KMS-11 (cell line): ENCODE results near the gene BMP6.
"Not testable (repeated sequence)": the region's sequence is repeated elsewhere in the genome, so short reads cannot be mapped to it uniquely, and the experiment has no call there.

Source experiments
- H2AFZ ChIP-seq: fragments of 200-600 bp; sonication (generic); 2 replicates; pipeline ENCODE4 v1.6.1; 2016; ENCODE audit warnings: antibody characterized with exemption, mixed run types, low read depth
- H3K27ac ChIP-seq: fragments of 200-600 bp; sonication (generic); 2 replicates; pipeline ENCODE4 v1.6.1; 2016; ENCODE audit warnings: mild to moderate bottlenecking, mixed run types
- H3K27me3 ChIP-seq: fragments of 200-600 bp; sonication (generic); 2 replicates; pipeline ENCODE4 v1.6.1; 2017; ENCODE audit warnings: mild to moderate bottlenecking, low read depth, mixed run types, moderate library complexity; ENCODE audit not compliant: insufficient read depth
- H3K36me3 ChIP-seq: fragments of 200-600 bp; sonication (generic); 2 replicates; pipeline ENCODE4 v1.6.1; 2017; ENCODE audit warnings: mild to moderate bottlenecking, mixed run types; ENCODE audit not compliant: insufficient read depth
- H3K4me1 ChIP-seq: fragments of 200-600 bp; sonication (generic); 2 replicates; pipeline ENCODE4 v1.6.1; 2016; ENCODE audit warnings: mild to moderate bottlenecking, low read depth, mixed run types; ENCODE audit not compliant: poor library complexity, severe bottlenecking
- H3K4me2 ChIP-seq: fragments of 200-600 bp; sonication (generic); 2 replicates; pipeline ENCODE4 v1.7.0; 2016; ENCODE audit warnings: mild to moderate bottlenecking, mixed run types
- H3K4me3 ChIP-seq: fragments of 200-600 bp; sonication (generic); IDR thresholded peaks from 2 replicates; pipeline ENCODE4 v1.6.1; 2017; ENCODE audit warnings: low read depth, low read length, mixed read lengths; ENCODE audit not compliant: insufficient read depth
- H3K79me2 ChIP-seq: fragments of 200-600 bp; sonication (generic); 2 replicates; pipeline ENCODE4 v1.6.1; 2016; ENCODE audit warnings: low read depth, mixed run types; ENCODE audit not compliant: insufficient read depth
- H3K9ac ChIP-seq: fragments of 200-600 bp; sonication (generic); 2 replicates; pipeline ENCODE4 v1.6.1; 2016; ENCODE audit warnings: mild to moderate bottlenecking, mixed run types
- H4K20me1 ChIP-seq: fragments of 200-600 bp; sonication (generic); 2 replicates; pipeline ENCODE4 v1.6.1; 2016; ENCODE audit warnings: mild to moderate bottlenecking, mixed run types; ENCODE audit not compliant: insufficient read depth
- TF ChIP-seq, protein P1 (sequence below): fragments of 200-600 bp; sonication (generic); conservative IDR thresholded peaks from 2 replicates; pipeline ENCODE4 v1.6.1; 2017; ENCODE audit warnings: low read depth, mild to moderate bottlenecking, antibody characterized with exemption, low read length, moderate library complexity, mixed read lengths

BMP6 gene

DNA sequence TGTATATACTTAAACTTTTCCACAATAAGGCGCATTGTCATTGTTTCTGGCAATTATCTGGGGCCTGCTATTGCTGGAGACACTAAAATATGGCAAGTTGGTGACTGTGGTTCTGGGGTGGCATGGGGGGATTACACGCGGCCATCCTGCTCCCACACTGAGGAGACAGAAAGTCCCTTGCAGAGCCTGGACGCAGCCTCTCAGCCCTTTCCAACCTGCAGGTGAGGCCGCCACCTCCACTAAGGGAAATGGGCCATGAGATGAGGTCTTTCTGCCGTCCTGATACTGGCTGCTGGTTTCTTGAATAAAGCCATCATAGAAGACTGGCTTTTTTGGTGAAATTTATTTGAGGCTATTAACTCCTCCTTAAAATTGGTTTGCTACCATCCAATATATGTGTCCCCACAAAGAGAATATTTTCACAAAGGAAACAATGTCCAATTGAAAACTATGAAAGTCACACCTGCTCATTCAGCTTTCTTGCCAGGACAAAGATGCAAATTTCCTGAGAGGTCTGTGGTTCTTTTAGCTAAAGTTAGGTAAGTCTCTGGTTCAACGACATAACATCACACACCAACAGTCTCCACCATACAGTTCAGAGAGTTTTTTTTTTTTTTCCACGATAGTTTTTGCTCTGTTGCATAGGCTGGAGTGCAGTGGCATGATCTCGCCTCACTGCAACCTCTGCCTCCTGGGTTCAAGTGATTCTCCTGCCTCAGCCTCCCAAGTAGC, 171.7 kb downstream of the BMP6 start:
- Histone ChIP-seq H3K9ac (peak overlapping the region; percentile 95; the same call in 1 of the 2 replicates), H3K27ac (peak overlapping the region; percentile 91), H3K79me2 (peaks cover 98% of the 10 kb centered on the region), H2AFZ (no peak overlapping the region), H3K4me2 (peak overlapping the region; percentile 81), H4K20me1 (peaks cover 4% of the 10 kb centered on the region; the same call in 1 of the 2 replicates), H3K27me3 (no peaks in the 10 kb centered on the region), H3K4me1 (peaks cover 100% of the 10 kb centered on the region), H3K4me3 (no peak overlapping the region), H3K36me3 (peaks cover 60% of the 10 kb centered on the region)
- TF ChIP-seq, protein P1, sequence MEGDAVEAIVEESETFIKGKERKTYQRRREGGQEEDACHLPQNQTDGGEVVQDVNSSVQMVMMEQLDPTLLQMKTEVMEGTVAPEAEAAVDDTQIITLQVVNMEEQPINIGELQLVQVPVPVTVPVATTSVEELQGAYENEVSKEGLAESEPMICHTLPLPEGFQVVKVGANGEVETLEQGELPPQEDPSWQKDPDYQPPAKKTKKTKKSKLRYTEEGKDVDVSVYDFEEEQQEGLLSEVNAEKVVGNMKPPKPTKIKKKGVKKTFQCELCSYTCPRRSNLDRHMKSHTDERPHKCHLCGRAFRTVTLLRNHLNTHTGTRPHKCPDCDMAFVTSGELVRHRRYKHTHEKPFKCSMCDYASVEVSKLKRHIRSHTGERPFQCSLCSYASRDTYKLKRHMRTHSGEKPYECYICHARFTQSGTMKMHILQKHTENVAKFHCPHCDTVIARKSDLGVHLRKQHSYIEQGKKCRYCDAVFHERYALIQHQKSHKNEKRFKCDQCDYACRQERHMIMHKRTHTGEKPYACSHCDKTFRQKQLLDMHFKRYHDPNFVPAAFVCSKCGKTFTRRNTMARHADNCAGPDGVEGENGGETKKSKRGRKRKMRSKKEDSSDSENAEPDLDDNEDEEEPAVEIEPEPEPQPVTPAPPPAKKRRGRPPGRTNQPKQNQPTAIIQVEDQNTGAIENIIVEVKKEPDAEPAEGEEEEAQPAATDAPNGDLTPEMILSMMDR = no peak

DNA sequence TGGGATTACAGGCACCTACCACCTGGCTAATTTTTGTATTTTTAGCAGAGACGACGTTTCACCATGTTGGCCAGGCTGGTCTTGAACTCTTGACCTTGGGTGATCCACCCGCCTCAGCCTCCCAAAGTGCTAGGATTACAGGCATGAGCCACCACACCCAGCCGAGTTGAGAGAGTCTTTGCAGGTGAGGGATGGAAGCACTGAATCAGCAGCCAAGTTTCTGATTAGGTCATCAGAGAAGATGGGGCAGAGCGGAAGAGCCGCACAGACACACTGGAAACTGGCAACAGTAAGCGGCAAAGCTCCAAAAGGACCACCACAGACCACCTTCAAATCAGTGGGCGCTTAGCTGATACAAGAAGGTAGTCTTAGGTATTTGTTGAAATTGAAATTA, 172.3 kb downstream of the BMP6 start:
- peak overlapping the region; percentile 95 for H3K9ac ChIP-seq
- peaks cover 60% of the 10 kb centered on the region for H3K36me3 ChIP-seq
- peaks cover 98% of the 10 kb centered on the region for H3K79me2 ChIP-seq
- H3K4me3 ChIP-seq, H3K27me3 ChIP-seq, H4K20me1 ChIP-seq, H2AFZ ChIP-seq: not testable (repeated sequence)
- peak overlapping the region; percentile 91 for H3K27ac ChIP-seq
- peak overlapping the region; percentile 81 for H3K4me2 ChIP-seq
- H3K4me1 ChIP-seq = peaks cover 100% of the 10 kb centered on the region

DNA sequence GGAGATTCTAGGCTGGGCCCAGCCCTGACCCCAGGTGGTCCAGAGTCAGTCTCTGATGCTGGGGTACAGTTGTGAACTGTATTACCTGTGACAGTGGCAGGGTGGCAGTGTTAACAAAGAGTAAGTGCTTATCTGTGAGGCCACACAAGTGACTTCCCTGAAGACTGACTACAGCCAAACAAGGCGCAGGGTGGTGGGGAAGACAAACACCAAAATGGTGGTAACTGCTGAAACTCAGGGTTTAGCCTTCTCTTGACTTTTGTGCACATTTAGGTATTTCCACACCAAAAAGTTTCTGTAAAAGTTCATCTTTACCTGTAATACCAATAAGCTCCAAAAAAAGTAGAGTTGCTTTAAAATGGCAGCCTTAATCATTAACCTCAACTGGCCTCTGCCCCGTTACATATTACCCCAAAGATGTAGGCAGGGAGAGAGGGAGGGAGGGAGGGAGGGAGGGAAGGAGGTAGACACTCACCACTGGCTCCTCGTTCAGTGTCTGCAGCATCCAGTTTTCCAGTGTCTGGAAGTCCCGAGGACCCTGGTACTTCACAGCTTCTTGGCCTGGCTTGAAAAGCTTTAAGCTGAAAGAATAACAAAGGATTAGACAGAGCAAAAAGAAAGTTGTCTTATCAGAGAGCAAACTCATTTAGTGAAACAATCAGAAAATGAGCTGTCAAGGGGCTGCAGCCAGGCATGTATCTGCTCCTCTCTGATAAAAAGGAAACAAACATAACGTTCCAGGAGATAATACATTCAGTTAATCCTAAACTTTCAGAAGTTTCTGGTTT, 173.4 kb downstream of the BMP6 start:
- H3K4me2 ChIP-seq = peak overlapping the region; percentile 81
- peaks cover 100% of the 10 kb centered on the region for H3K4me1 ChIP-seq
- H3K79me2 ChIP-seq = peaks cover 98% of the 10 kb centered on the region

DNA sequence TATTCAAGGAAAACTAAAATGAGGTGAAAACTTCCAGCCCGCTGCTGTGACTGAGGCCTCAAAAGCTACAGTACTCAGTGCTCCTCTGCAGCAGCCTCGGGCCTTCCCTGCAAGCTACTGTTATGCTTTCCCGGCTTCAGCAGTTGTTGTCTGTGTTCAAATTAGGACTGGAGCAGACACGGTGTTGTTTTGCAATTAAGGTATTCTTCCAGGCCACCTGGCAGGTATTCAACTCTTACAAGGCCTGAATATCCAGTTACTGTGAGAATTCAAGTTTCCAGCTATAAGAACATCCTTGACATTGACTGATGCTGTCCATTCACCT, 174.0 kb downstream of the BMP6 start:
- H3K4me3 ChIP-seq = no peak overlapping the region
- H3K4me2 ChIP-seq = peak overlapping the region; percentile 81
- H3K27ac ChIP-seq = peak overlapping the region; percentile 91
- peaks cover 98% of the 10 kb centered on the region for H3K79me2 ChIP-seq
- TF ChIP-seq, protein P1 = no peak
- peaks cover 100% of the 10 kb centered on the region for H3K4me1 ChIP-seq
- H3K36me3 ChIP-seq = peaks cover 55% of the 10 kb centered on the region; the same call in 1 of the 2 replicates
- H2AFZ ChIP-seq = no peak overlapping the region
- no peaks in the 10 kb centered on the region; the same call in 1 of the 2 replicates for H3K27me3 ChIP-seq
- peaks cover 8% of the 10 kb centered on the region for H4K20me1 ChIP-seq
- H3K9ac ChIP-seq = peak overlapping the region; percentile 95

More for the DNA sequence above, 173.4 kb downstream of the BMP6 start:
- Histone ChIP-seq H3K4me3 (no peak overlapping the region), H4K20me1 (peaks cover 6% of the 10 kb centered on the region; the same call in 1 of the 2 replicates), H3K9ac (peak overlapping the region; percentile 95; the same call in 1 of the 2 replicates), H2AFZ (no peak overlapping the region), H3K36me3 (peaks cover 60% of the 10 kb centered on the region), H3K27me3 (no peaks in the 10 kb centered on the region; the same call in 1 of the 2 replicates), H3K27ac (peak overlapping the region; percentile 91)
- TF ChIP-seq, protein P1 = peak; percentile 21; the same call in 1 of the 2 replicates
